Natural killer cell (primary cell): Measurements from ENCODE around the gene E4F1. TPM values are rescaled to one million over a fixed set of nuclear protein-coding genes. Genes with fewer than 3 reads are reported as not detected.

Experiments
- ATAC-seq, 3 donors: fragments of 150-1000 bp in 2 of 3; fragments of 200-7000 bp in 1 of 3; cut with Tn5 transposase; 1 replicate in 1 of 3; 2 replicates in 2 of 3; pipeline ENCODE4 v1.10.0; 2021; ENCODE audit warnings: mild to moderate bottlenecking in 2 of 3, moderate library complexity in 2 of 3
- DNase-seq, 2 donors: peaks; one replicate each; pipeline versions ENCODE4 v3.0.0 to v3.0.0-alpha.2; 2013 to 2021; ENCODE audit warnings: mixed read lengths in 1 of 2
- H3K27ac ChIP-seq: one replicate; pipeline ENCODE4 v1.5.1; 2013; ENCODE audit warnings: mild to moderate bottlenecking, low read length
- H3K27me3 ChIP-seq: one replicate; pipeline ENCODE4 v1.6.1; 2013; ENCODE audit warnings: low read length; ENCODE audit not compliant: control insufficient read depth, insufficient read depth
- H3K36me3 ChIP-seq: one replicate; pipeline ENCODE4 v1.6.1; 2013; ENCODE audit warnings: low read length; ENCODE audit not compliant: control insufficient read depth, insufficient read depth
- H3K4me1 ChIP-seq: one replicate; pipeline ENCODE4 v1.6.1; 2013; ENCODE audit warnings: low read length; ENCODE audit not compliant: control insufficient read depth, insufficient read depth
- H3K4me3 ChIP-seq: one replicate; pipeline ENCODE4 v1.5.1; 2013; ENCODE audit warnings: low read length
- H3K9me3 ChIP-seq: one replicate; pipeline ENCODE4 v1.6.1; 2013; ENCODE audit warnings: low read length; ENCODE audit not compliant: control insufficient read depth, insufficient read depth
- H3K27ac Mint-ChIP-seq, 2 donors: one replicate each; pipeline ENCODE4 v1.8.0; 2022; ENCODE audit warnings: mild to moderate bottlenecking in 2 of 2, mixed read lengths in 2 of 2, moderate library complexity in 1 of 2
- H3K27me3 Mint-ChIP-seq, 2 donors: one replicate each; pipeline ENCODE4 v1.8.0; 2022; ENCODE audit warnings: low read depth in 2 of 2, mixed read lengths in 2 of 2
- H3K36me3 Mint-ChIP-seq: one replicate; pipeline ENCODE4 v1.8.0; 2022; ENCODE audit warnings: mixed read lengths
- H3K4me1 Mint-ChIP-seq, 2 donors: one replicate each; pipeline ENCODE4 v1.8.0; 2022; ENCODE audit warnings: mixed read lengths in 2 of 2
- H3K4me3 Mint-ChIP-seq: one replicate; pipeline ENCODE4 v1.8.0; 2022; ENCODE audit warnings: mild to moderate bottlenecking, moderate library complexity, mixed read lengths
- H3K9me3 Mint-ChIP-seq, 2 donors: one replicate each; pipeline ENCODE4 v1.8.0; 2022; ENCODE audit warnings: mixed read lengths in 2 of 2
- CTCF ChIP-seq: fragments of 200-600 bp; IDR thresholded peaks from one replicate; pipeline ENCODE4 v1.8.0; 2022; ENCODE audit warnings: antibody characterized with exemption
- WGBS: methylation state at CpG from one replicate; pipeline ENCODE4 v1.1.7; 2013; ENCODE audit warnings: missing lambda C conversion rate; ENCODE audit not compliant: insufficient coverage; 5-methylcytosine and 5-hydroxymethylcytosine counted together
- intact Hi-C: fragments of 100-400 bp; cut with micrococcal nuclease; formaldehyde crosslinking; loops from one replicate; pipeline ENCODE4 v1.14.2; 2022
- total RNA-seq, 4 donors: library from RNA; stranded (reverse); fragments of 120-200 nt in 1 of 4; gene quantifications; one replicate each; pipeline versions ENCODE4 v1.2.3 to v1.2.4, GENCODE V29; 2013 to 2022

The E4F1 gene
- total RNA-seq, 3 donors from 2014 or later (not counting 1 experiment from before 2014, with no cell fraction given) = 43.6 to 45.7 (median 45.7) TPM

GRCh38 chr16:2267913-2268666 lies 44.7 kb downstream of the E4F1 start, which contains the start of gene RNPS1:
Gene RNPS1 (minus strand): TSS chr16:2268126. CDS start chr16:2264643, 3,483 bp downstream.
- intact Hi-C loops = loop anchor here (5.0 to 10.0 kb wide), 2 partner anchors 46 to 243 kb away; partner anchors contain the start of genes E4F1 and NHERF2
- H3K27me3 ChIP-seq = no peaks in the 10 kb centered on the region
- Mint-ChIP-seq H3K9me3 (no peaks in the 10 kb centered on the region), H3K36me3 (no peaks in the 10 kb centered on the region), H3K27ac (peak within 1 kb of the TSS; percentile 97 to 99), H3K4me3 (peak within 1 kb of the TSS; percentile 97), H3K4me1 (peaks cover 40 to 50% of the 10 kb centered on the region in 2 donors), H3K27me3 (no peaks in the 10 kb centered on the region)
- DNase-seq (peak; percentile 99), ATAC-seq (peak; percentile 87 to 94 (median 88))
- H3K4me3 ChIP-seq = peak within 1 kb of the TSS; percentile 87
- peaks cover 9% of the 10 kb centered on the region for H3K36me3 ChIP-seq
- peaks cover 38% of the 10 kb centered on the region for H3K4me1 ChIP-seq
- no peak for TF ChIP-seq CTCF
- under 1% methylated on average over 88 of the region's 88 CpGs for WGBS
- H3K27ac ChIP-seq = peak within 1 kb of the TSS; percentile 99
- no peaks in the 10 kb centered on the region for H3K9me3 ChIP-seq

- TF ChIP-seq CTCF = no peak
- H3K36me3 ChIP-seq = peaks cover 2% of the 10 kb centered on the region
- H3K9me3 ChIP-seq = no peaks in the 10 kb centered on the region
- 89% methylated on average over 9 of the region's 9 CpGs for WGBS
- peaks cover 38% of the 10 kb centered on the region for H3K4me1 ChIP-seq
- intact Hi-C loops = no loop called here
- Mint-ChIP-seq H3K27ac (no peak overlapping the region), H3K9me3 (no peaks in the 10 kb centered on the region), H3K4me3 (peak overlapping the region; percentile 97), H3K36me3 (no peaks in the 10 kb centered on the region), H3K4me1 (peaks cover 27 to 39% of the 10 kb centered on the region in 2 donors), H3K27me3 (no peaks in the 10 kb centered on the region)
- ATAC-seq (no peak), DNase-seq (no peak)
- no peaks in the 10 kb centered on the region for H3K27me3 ChIP-seq
- no peak overlapping the region for H3K4me3 ChIP-seq
- H3K27ac ChIP-seq = no peak overlapping the region
Observed at GRCh38 chr16:2270070-2270462, 46.7 kb downstream of the E4F1 start.

- WGBS = 89% methylated on average over 14 of the region's 15 CpGs
Observed at GRCh38 chr16:2270588-2271470, 47.4 kb downstream of the E4F1 start.

More at GRCh38 chr16:2270588-2271470, 47.4 kb downstream of the E4F1 start:
- peaks cover 33% of the 10 kb centered on the region for H3K4me1 ChIP-seq
- H3K4me1 Mint-ChIP-seq = peaks cover 21 to 37% of the 10 kb centered on the region in 2 donors
- peak overlapping the region; percentile 40 for H3K4me3 Mint-ChIP-seq
- TF ChIP-seq CTCF = no peak
- intact Hi-C loops = no loop called here
- no peak overlapping the region for H3K4me3 ChIP-seq
- H3K36me3 Mint-ChIP-seq = no peaks in the 10 kb centered on the region
- H3K27me3 ChIP-seq = no peaks in the 10 kb centered on the region
- H3K9me3 Mint-ChIP-seq = no peaks in the 10 kb centered on the region
- H3K27ac Mint-ChIP-seq = no peak overlapping the region
- DNase-seq = no peak
- ATAC-seq = no peak
- H3K36me3 ChIP-seq = peaks cover 2% of the 10 kb centered on the region
- no peak overlapping the region for H3K27ac ChIP-seq
- no peaks in the 10 kb centered on the region for H3K9me3 ChIP-seq
- no peaks in the 10 kb centered on the region for H3K27me3 Mint-ChIP-seq
